ENCODE data around the gene GGA3.
A peak's percentile ranks its signal among the peaks of the same experiment; 100 is the strongest.

Gene GGA3

DNA sequence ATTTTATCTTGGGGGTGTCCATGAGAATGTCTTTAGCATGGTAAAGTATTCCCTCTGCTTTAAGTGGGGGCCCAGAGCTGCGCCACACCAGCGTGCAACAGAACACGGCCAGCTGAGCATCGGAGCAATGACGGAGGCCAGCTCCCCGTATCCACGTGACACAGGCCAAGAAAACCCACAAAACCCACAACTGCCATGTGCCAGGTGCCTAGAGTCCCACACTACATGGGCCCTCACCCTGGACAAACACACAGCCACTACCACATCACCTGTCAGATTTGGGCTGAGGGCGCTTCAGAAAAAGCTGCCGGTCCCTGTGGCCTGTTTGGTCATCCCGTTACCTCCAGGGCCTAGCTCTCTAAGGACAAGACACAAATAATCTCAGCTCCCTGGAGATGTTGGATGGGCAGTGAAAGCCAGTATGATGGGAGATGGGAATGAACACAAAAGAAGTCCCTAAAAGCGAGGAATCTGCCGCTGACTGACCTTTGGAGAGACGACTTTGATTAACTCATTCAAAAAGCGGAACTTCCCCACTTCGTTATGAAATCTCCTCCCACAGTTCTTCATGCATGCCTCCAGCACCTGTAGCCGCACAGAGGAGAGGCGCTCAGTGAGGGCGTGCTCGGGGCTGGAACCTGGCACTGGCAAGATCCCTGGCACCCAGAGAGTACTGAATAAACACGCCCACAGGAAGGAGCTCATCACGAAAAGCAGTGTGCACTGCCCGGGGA lies 17.1 kb downstream of the GGA3 start:
- DNase-seq: no peak

- no peak for DNase-seq
Measured at GRCh38 chr17:75242461-75243042, 18.9 kb downstream of the GGA3 start.

- DNase-seq: no peak
Measured at GRCh38 chr17:75241996-75242460, 19.4 kb downstream of the GGA3 start.

GRCh38 chr17:75241502-75241901 lies 19.9 kb downstream of the GGA3 start:
- DNase-seq: no peak

GRCh38 chr17:75241143-75241430 lies 20.3 kb downstream of the GGA3 start:
- DNase-seq: no peak

- DNase-seq: peak; percentile 46 to 58
Measured at GRCh38 chr17:75240394-75241142, 20.8 kb downstream of the GGA3 start.

DNA sequence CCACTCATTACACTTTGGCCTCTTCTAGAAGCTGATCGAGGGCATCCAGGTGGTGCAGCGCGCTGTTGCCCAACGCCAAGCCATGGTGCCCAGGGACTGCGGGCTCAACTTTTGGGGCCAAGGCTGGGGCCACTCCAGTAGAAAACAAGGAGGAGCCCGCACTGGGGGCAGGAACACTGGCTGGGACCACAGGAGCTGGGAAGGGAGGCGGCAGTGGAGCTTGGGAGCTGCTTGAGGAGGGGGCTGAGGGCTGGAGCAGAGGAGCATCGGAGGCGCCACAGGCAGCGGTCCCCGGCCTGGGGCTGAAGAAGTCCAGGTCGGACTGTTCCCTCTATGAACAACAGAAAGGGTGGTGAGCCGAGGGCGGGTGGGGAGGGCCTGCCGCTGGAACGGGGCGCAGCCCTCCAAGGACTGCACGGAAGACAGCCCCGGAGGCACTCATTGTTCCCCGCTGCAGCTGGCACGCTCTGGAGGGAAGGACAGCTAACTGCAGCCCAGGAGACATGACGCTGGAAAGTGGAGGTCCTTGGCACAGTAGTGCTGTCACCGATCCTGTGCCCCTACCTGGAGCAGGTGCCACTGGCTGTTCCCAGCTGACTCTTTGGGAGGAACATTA lies 21.5 kb downstream of the GGA3 start:
- no peak for DNase-seq

DNA sequence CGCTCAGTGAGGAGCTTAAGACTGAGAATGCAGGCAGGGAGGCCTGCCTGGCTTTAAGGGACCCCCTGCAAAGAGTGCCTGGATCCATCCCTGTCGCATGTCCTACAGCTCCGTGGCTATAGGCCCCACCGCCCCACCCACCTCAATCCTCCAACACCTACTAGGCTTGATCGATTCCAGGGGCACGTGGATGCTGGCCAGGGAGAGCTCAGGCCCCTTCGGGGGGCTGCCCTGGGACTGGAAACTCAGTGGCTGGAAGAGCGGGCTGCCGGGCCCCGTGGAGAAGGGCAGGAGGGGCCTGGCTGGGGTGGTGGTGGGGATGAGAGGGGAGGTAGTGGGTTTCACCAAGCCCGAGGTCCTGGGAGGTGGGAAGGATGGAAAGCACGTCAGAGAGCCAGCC lies 22.2 kb downstream of the GGA3 start:
- DNase-seq: no peak

DNA sequence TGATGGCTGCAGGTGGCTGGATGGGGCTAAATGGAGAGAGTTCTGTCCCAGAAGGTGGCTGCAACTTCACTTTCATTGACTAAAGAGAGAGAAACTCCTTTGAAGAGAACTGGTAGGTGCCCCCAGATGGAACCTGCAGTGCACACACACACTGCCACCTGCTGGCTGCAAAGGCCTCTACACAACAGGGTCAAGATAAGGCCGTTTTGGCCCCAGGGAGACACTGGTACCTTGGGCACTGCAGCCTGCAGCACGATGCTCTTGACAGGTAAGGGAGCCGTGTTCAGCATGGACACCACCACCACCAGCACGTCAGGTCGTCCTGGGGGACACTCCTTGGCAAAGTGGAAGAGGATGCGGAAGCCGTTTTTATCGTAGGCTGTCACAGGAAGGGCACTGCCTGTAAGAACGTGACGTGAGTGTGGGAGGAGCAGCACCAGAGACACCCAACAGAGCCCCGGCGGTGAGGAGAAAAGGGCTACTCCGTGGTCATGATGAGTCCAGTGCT lies 22.7 kb downstream of the GGA3 start:
- DNase-seq: peak; percentile 60 to 81

- DNase-seq: no peak
Measured at GRCh38 chr17:75238020-75238580, 23.3 kb downstream of the GGA3 start.

- no peak for DNase-seq
Measured at GRCh38 chr17:75237100-75238014, 24.0 kb downstream of the GGA3 start.

- no peak for DNase-seq
Measured at GRCh38 chr17:75232786-75233185, 28.6 kb downstream of the GGA3 start.

DNA sequence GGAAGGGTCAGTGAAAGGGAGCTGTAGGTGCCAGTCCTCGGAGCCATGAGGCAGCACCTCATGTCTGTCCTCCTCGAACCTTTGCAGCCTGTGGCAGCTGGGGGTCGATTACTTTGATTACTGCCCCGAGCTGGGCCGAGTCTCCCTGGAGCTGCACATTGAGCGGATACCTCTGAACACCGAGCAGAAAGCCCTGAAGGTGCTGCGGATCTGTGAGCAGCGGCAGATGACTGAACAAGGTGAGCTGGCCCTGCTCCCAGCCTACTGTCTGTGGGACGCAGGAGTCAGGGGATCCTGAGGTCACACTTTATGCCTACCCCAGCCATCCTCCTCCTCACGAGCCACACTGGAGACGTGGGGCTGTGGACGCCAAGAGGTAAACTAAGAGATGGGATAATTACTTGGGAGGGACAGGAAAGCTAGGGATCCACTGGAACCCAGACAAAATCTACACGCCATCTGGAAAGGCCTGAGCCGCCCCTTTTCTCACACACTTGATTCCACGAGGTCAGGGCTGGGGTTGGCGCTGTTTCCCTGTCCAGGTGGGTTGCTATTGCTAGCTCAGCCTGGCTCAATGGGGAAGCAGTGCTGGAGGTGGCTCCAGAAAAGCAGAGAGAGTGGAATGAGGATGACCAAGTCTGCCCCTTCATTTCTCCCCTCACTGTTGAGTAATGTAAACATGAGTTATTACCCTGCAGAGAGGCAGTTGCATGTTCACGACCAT lies 29.5 kb downstream of the GGA3 start:
- DNase-seq: no peak

- no peak for DNase-seq
Measured at GRCh38 chr17:75231071-75231470, 30.3 kb downstream of the GGA3 start.

DNA sequence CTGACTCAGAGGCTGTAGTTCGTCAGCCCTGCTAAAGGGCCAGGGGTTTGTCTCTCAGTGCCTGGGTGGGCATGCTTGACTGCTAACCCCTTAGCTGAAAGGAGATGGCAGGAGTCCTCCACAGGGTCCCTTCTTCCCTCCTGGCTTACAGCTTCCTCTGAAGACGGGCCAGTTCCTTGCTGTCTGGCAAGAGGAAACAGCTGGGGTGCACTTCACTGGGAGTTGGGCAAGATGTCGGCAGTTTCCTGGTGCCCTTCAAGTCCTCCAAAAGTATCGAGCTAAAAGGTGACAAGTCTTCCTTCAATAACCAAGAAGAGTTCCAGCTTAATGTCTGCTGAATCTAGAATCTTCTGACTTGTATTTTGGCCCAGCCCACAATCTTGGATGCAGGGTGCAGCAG lies 32.6 kb downstream of the GGA3 start:
- DNase-seq: no peak

DNA sequence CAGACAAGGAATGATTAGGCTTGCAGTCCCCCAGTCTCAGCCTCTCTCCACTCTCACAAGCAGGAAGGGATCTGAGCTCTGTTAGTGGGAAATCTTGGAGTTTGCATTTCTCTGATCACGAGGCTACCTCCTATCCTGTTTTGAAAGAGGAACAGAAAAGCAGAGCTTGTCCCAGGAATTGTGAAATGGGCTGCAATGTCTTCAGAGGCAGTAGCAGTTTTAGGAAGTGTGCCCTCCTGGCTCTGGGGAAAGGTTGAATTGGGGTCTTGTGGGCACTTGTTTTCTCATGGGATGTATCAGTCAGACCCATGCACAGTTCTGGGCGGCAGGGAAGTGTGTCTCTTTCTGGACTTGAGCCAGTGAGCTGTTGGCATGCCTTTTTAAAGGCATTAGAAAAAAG lies 33.1 kb downstream of the GGA3 start:
- DNase-seq: no peak

GRCh38 chr17:75227729-75228128 lies 33.7 kb downstream of the GGA3 start:
- DNase-seq: no peak

- DNase-seq: no peak
Measured at GRCh38 chr17:75225016-75225415, 36.4 kb downstream of the GGA3 start.

- DNase-seq: no peak
Measured at GRCh38 chr17:75219815-75220214, 41.6 kb downstream of the GGA3 start.

DNA sequence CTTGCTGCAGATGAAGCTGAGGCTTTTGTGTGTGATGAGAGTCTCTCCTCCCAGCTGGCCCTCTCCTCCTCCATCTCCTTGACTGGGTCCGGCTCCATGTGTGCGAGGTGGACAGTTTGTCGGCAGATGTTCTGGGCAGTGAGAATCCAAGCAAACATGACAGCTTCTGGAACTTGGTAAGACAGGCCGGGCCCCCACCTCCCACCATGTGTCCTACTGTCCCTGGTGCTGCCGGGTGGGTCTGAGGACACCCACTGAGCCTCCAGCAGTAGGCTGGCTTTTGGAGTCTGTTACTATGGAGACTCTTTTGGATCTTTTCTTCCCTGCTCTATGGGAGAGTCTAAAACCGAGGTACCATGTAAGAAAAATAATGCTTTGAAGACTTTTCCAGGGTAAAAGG lies 43.3 kb downstream of the GGA3 start:
- DNase-seq: no peak

DNA sequence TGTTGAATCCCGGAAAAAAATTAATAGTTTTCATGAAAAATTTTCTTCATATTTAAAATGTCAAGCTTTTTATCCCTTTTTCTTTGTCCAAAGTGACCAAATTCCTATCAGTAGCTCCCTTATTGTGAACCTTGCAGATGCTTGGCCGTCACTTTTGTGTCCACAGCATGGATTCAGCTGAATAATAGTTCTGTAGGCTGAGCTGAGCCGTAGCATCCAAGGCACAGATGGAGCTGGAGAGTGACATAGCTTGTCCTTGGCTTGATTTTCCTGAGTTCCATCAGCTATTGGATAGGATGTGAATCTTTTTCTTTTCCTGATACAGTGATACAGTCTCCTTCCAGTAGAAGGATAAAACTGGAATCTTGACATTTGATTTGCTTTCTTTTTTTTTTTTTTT lies 52.3 kb downstream of the GGA3 start:
- no peak for DNase-seq
